Endothelial cell (in vitro differentiated cells): ENCODE results near the gene PTPN14. TPM values are rescaled to one million over a fixed set of nuclear protein-coding genes. Genes with fewer than 3 reads are reported as not detected.

Source experiments
- DNase-seq: peaks from one replicate; pipeline ENCODE4 v3.0.0; 2021; ENCODE audit warnings: low spot score
- H3K27ac Mint-ChIP-seq: one replicate; pipeline ENCODE4 v1.8.0; 2021; ENCODE audit warnings: mixed read lengths, inconsistent platforms; ENCODE audit not compliant: unreplicated experiment
- H3K27me3 Mint-ChIP-seq: one replicate; pipeline ENCODE4 v1.8.0; 2021; ENCODE audit warnings: mild to moderate bottlenecking, moderate library complexity, mixed read lengths, inconsistent platforms; ENCODE audit not compliant: unreplicated experiment
- H3K36me3 Mint-ChIP-seq: one replicate; pipeline ENCODE4 v1.8.0; 2021; ENCODE audit warnings: mild to moderate bottlenecking, low read depth, mixed read lengths, inconsistent platforms; ENCODE audit not compliant: unreplicated experiment
- H3K4me1 Mint-ChIP-seq: one replicate; pipeline ENCODE4 v1.8.0; 2021; ENCODE audit warnings: mild to moderate bottlenecking, mixed read lengths, inconsistent platforms; ENCODE audit not compliant: unreplicated experiment
- H3K4me3 Mint-ChIP-seq: one replicate; pipeline ENCODE4 v1.8.0; 2021; ENCODE audit warnings: mild to moderate bottlenecking, mixed read lengths, inconsistent platforms; ENCODE audit not compliant: unreplicated experiment
- H3K9me3 Mint-ChIP-seq: one replicate; pipeline ENCODE4 v1.8.0; 2021; ENCODE audit warnings: mixed read lengths, inconsistent platforms; ENCODE audit not compliant: unreplicated experiment
- CTCF ChIP-seq: fragments of 200-600 bp; sonication (generic); IDR thresholded peaks from one replicate; pipeline ENCODE4 v1.5.0; 2021; ENCODE audit warnings: antibody characterized with exemption; ENCODE audit not compliant: unreplicated experiment
- total RNA-seq: library from RNA; stranded (reverse); fragmentation: NEBNext Ultra II Directional; extraction: Animal tissue kit (Norgen Biotek cat#: 25700); gene quantifications from one replicate; pipeline ENCODE4 v1.2.1, GENCODE V29; 2021; ENCODE audit not compliant: unreplicated experiment

PTPN14 gene
- total RNA-seq, 1 donor from 2014 or later, result 46.3 TPM

- H3K9me3 Mint-ChIP-seq, result no peaks in the 10 kb centered on the region
- peaks cover 37% of the 10 kb centered on the region for H3K36me3 Mint-ChIP-seq
- H3K4me3 Mint-ChIP-seq, result no peak overlapping the region
- TF ChIP-seq CTCF, result no peak
- no peak for DNase-seq
- H3K4me1 Mint-ChIP-seq, result peaks cover 4% of the 10 kb centered on the region
- no peak overlapping the region for H3K27ac Mint-ChIP-seq
- H3K27me3 Mint-ChIP-seq, result peaks cover 3% of the 10 kb centered on the region
Measured at GRCh38 chr1:214362188-214362882, 189.1 kb downstream of the PTPN14 start.

- Mint-ChIP-seq H3K9me3 (no peaks in the 10 kb centered on the region), H3K4me3 (no peak overlapping the region), H3K4me1 (peaks cover 4% of the 10 kb centered on the region), H3K27ac (no peak overlapping the region), H3K27me3 (peaks cover 6% of the 10 kb centered on the region), H3K36me3 (peaks cover 42% of the 10 kb centered on the region)
- no peak for DNase-seq
- no peak for TF ChIP-seq CTCF
Measured at GRCh38 chr1:214361636-214362035, 189.8 kb downstream of the PTPN14 start.

- H3K36me3 Mint-ChIP-seq, result peaks cover 38% of the 10 kb centered on the region
- TF ChIP-seq CTCF, result no peak
- H3K27ac Mint-ChIP-seq, result no peak overlapping the region
- no peaks in the 10 kb centered on the region for H3K9me3 Mint-ChIP-seq
- peaks cover 4% of the 10 kb centered on the region for H3K4me1 Mint-ChIP-seq
- peaks cover 6% of the 10 kb centered on the region for H3K27me3 Mint-ChIP-seq
- peak overlapping the region; percentile 75 for H3K4me3 Mint-ChIP-seq
- no peak for DNase-seq
Measured at GRCh38 chr1:214360525-214361164, 190.8 kb downstream of the PTPN14 start.

GRCh38 chr1:214360116-214360515 is 191.3 kb downstream of the PTPN14 start:
- peaks cover 6% of the 10 kb centered on the region for H3K27me3 Mint-ChIP-seq
- TF ChIP-seq CTCF, result no peak
- no peak overlapping the region for H3K4me3 Mint-ChIP-seq
- no peak for DNase-seq
- H3K36me3 Mint-ChIP-seq, result peaks cover 38% of the 10 kb centered on the region
- no peaks in the 10 kb centered on the region for H3K9me3 Mint-ChIP-seq
- H3K27ac Mint-ChIP-seq, result no peak overlapping the region
- H3K4me1 Mint-ChIP-seq, result peaks cover 4% of the 10 kb centered on the region
